SK-N-MC (cell line): ENCODE data around the gene RAB24.

ENCODE experiments used
- DNase-seq: peaks from one replicate; pipeline ENCODE4 v3.0.0-alpha.2; 2011; ENCODE audit warnings: low read depth, low spot score
- H3K27ac ChIP-seq: fragments of 200-600 bp; sonication (generic); 2 replicates; pipeline ENCODE4 v1.5.1; 2016; ENCODE audit warnings: mixed run types
- H3K36me3 ChIP-seq: fragments of 200-600 bp; sonication (generic); 2 replicates; pipeline ENCODE4 v1.6.1; 2017; ENCODE audit warnings: antibody characterized with exemption, low read length, mixed read lengths; ENCODE audit not compliant: insufficient read depth
- H3K4me3 ChIP-seq: fragments of 200-600 bp; sonication (generic); 2 replicates; pipeline ENCODE4 v1.5.1; 2016
- H3K9ac ChIP-seq: fragments of 200-600 bp; sonication (generic); 2 replicates; pipeline ENCODE4 v1.8.0; 2017; ENCODE audit warnings: mixed run types, mixed read lengths; ENCODE audit not compliant: insufficient read length
- H3K9me3 ChIP-seq: fragments of 200-600 bp; sonication (generic); 2 replicates; pipeline ENCODE4 v1.6.1; 2017; ENCODE audit warnings: low read depth, mild to moderate bottlenecking, antibody characterized with exemption, low read length, moderate library complexity, mixed read lengths
- EZH2 ChIP-seq: fragments of 200-600 bp; sonication (generic); IDR thresholded peaks from one replicate; pipeline ENCODE4 v1.6.1; 2017; ENCODE audit warnings: antibody characterized with exemption
- FOXP2 ChIP-seq: optimal IDR thresholded peaks from 2 replicates; pipeline ENCODE3; 2011; ENCODE audit warnings: mild to moderate bottlenecking, moderate library complexity; ENCODE audit not compliant: insufficient read depth; ENCODE audit errors: extremely low read length, control extremely low read depth
- POLR2AphosphoS5 ChIP-seq: IDR thresholded peaks from 2 replicates; pipeline ENCODE4 v1.6.1; 2012; ENCODE audit warnings: mild to moderate bottlenecking, low read depth, low read length, borderline replicate concordance

RAB24 gene

DNA sequence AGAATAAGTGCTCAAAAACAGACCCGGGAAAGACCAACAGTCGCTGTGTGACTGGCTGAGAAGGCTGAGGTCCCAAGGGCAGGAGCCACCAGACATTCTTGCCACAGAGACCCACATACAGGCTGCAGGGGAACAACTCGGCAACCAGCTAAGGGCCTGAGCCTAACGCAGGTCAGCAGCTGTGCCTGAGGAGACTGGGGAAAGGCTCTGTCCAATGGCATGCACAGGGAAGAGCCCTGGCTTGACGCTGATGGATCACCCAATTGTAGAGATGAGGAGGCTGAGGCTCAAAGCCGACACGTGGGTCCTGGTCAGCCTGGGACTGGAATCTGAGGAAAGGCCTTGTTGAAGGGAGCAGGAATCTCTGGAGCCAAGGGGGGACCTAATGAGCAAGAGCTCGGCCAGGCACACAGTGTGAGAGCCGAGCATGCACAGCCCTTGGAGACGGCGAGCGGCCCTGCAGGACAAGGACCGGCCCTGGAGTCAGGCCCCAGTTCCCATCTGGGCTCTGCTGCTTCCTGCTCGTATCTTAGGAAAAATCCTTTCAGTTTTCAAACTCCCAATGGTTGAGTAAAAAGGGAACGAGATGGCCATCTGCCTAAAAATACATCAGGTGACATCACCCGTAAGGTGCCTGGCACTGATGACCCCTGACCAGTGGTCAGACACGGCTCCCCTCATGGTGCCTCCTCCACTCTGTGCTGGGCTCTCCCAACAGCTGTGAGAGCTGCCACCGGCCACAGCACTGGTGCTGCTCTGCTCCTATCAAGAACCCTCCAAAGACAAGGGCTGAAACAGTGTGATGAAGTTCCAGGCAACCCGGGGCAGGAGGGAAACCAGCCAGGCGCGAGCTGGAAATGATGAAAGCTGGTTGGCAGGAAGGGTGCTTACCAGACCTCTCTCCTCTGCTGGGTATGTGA lies 31.5 kb upstream of the RAB24 start:
- Histone ChIP-seq H3K9ac (no peak overlapping the region), H3K36me3 (peaks cover 43% of the 10 kb centered on the region; the same call in 1 of the 2 replicates), H3K9me3 (no peaks in the 10 kb centered on the region), H3K27ac (no peak overlapping the region), H3K4me3 (no peak overlapping the region)
- DNase-seq: no peak
- TF ChIP-seq EZH2: no peak
- TF ChIP-seq POLR2AphosphoS5: no peak
- TF ChIP-seq FOXP2: no peak

- peaks cover 43% of the 10 kb centered on the region; the same call in 1 of the 2 replicates for H3K36me3 ChIP-seq
- H3K27ac ChIP-seq: no peak overlapping the region
- TF ChIP-seq FOXP2 (no peak), EZH2 (no peak), POLR2AphosphoS5 (no peak)
- no peak for DNase-seq
- H3K9ac ChIP-seq: no peak overlapping the region
- no peak overlapping the region for H3K4me3 ChIP-seq
- H3K9me3 ChIP-seq: no peaks in the 10 kb centered on the region
Measured at GRCh38 chr5:177334155-177334551, 30.6 kb upstream of the RAB24 start.

DNA sequence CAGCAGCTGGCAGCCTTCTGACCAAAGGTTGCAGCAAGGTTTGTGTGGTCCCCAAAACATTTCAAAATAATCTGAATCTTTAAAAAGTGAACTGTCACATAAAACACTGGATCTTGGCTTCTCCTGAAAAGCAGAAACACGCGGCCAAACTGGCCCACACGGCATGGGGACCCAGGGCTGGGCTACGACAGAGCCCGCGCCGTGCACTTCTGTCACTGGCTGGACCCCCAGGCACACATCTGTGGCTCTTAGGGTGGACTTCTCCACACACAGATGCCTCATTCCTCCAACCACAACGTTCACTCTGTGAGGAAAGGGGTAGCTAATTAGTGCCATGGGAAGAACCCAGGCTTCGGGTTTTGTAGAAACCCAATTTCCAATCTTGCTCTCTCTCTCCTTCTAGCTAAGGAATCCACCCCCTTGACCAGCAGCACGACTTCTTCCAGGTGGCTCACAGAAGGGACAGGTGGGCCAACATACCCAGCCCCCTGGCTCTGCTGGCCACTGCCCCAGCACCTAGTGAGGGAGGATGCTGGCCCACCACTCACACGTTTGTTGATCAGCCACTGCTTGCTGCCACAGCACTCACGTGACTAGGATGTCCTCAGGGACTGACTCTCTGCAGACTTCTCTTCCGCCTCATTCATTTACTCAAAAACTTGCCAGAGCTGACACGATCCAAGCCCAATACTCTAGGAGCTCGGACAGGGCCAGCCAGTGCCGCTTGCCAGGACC lies 30.1 kb upstream of the RAB24 start:
- no peak overlapping the region for H3K9ac ChIP-seq
- H3K27ac ChIP-seq: no peak overlapping the region
- no peaks in the 10 kb centered on the region for H3K9me3 ChIP-seq
- TF ChIP-seq POLR2AphosphoS5 (no peak), FOXP2 (no peak), EZH2 (no peak)
- H3K4me3 ChIP-seq: no peak overlapping the region
- no peak for DNase-seq
- peaks cover 43% of the 10 kb centered on the region; the same call in 1 of the 2 replicates for H3K36me3 ChIP-seq

DNA sequence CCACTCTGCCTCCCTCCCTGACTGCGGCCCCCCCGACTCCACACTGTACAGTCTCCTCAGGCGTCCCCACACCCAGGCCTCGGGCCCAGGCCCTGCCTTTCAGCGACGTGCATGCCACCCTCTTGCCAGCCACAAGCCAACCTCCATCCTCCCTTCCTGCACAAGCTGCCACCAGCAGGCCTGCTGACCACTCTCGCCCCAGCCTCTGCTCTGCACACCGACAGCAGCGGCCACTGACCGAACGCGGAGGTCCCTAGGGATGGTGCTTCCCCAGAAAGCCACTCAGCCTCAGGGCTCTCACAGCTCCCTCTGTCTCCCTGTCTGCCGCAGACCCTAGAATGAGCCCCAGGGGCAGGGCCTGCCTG lies 29.4 kb upstream of the RAB24 start:
- Histone ChIP-seq H3K9ac (no peak overlapping the region), H3K9me3 (no peaks in the 10 kb centered on the region), H3K4me3 (no peak overlapping the region), H3K27ac (no peak overlapping the region), H3K36me3 (peaks cover 43% of the 10 kb centered on the region; the same call in 1 of the 2 replicates)
- TF ChIP-seq FOXP2 (no peak), POLR2AphosphoS5 (no peak), EZH2 (no peak)
- DNase-seq: no peak

DNA sequence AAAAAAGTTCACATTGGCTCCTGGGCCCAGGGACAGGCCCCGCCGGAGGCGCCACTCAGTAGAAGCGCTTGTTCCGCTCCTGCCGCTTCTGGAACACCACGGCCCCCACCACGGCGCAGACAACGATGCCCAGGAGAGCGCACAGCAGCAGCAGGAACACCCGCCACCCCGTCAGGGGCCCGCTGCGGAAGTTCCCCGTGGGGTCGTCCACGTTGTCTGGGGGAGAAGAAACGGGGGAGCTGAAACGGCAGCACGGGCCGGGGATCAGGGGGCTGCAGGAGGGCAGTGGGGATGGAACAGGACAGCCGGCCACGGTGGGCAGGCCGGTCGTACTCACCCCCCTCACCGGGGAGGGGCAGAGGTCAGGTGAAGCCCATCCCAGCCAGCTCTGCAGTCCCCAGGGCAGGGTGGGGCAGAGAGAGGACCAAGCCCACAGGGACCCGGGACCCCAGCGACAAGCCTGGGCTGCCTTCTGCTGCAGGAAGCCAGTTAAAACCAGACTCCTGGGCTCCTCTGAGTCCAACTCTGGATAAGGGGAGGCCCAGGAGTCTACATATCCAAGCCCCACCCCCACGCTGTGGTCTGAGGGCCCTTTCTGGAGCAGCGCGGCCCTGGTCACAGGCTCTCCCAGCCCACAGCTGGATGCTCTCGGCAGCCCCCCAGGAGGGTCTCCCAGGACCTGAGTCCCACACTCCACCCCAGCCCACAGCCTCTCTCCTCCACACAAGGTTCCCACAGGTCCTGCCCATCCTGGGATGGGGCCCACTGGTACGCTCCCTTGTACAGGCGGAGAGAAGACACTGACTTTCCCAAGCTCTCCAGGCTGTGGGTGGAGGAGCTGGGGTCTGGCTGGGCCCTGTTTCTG lies 28.7 kb upstream of the RAB24 start:
- Histone ChIP-seq H3K9me3 (no peaks in the 10 kb centered on the region), H3K4me3 (no peak overlapping the region), H3K27ac (no peak overlapping the region), H3K9ac (no peak overlapping the region), H3K36me3 (peaks cover 39% of the 10 kb centered on the region; the same call in 1 of the 2 replicates)
- DNase-seq: no peak
- TF ChIP-seq POLR2AphosphoS5 (no peak), FOXP2 (no peak), EZH2 (no peak)

- TF ChIP-seq POLR2AphosphoS5 (no peak), FOXP2 (no peak), EZH2 (no peak)
- no peak for DNase-seq
- H3K36me3 ChIP-seq: peaks cover 30% of the 10 kb centered on the region; the same call in 1 of the 2 replicates
- H3K27ac ChIP-seq: no peak overlapping the region
- no peaks in the 10 kb centered on the region for H3K9me3 ChIP-seq
- no peak overlapping the region for H3K4me3 ChIP-seq
- no peak overlapping the region for H3K9ac ChIP-seq
Measured at GRCh38 chr5:177330991-177331842, 27.7 kb upstream of the RAB24 start.

GRCh38 chr5:177329883-177330282 lies 26.4 kb upstream of the RAB24 start:
- H3K9me3 ChIP-seq: no peaks in the 10 kb centered on the region
- H3K36me3 ChIP-seq: peaks cover 22% of the 10 kb centered on the region; the same call in 1 of the 2 replicates
- H3K27ac ChIP-seq: no peak overlapping the region
- no peak overlapping the region for H3K4me3 ChIP-seq
- no peak for DNase-seq
- no peak overlapping the region for H3K9ac ChIP-seq
- TF ChIP-seq EZH2: no peak
- TF ChIP-seq POLR2AphosphoS5: no peak
- TF ChIP-seq FOXP2: no peak

- TF ChIP-seq POLR2AphosphoS5 (no peak), EZH2 (no peak), FOXP2 (no peak)
- Histone ChIP-seq H3K4me3 (no peak overlapping the region), H3K27ac (no peak overlapping the region), H3K9ac (no peak overlapping the region), H3K9me3 (no peaks in the 10 kb centered on the region), H3K36me3 (peaks cover 11% of the 10 kb centered on the region; the same call in 1 of the 2 replicates)
- no peak for DNase-seq
Measured at GRCh38 chr5:177328545-177329231, 25.2 kb upstream of the RAB24 start.
